ENCODE results near the gene ABCA5. TPM values are rescaled to one million over a fixed set of nuclear protein-coding genes. Genes with fewer than 3 reads are reported as not detected.
A peak's percentile ranks its signal among the peaks of the same experiment; 100 is the strongest.

Gene ABCA5
- total RNA-seq, 2 donors from 2014 or later: 2.7 to 2.8 TPM

DNA sequence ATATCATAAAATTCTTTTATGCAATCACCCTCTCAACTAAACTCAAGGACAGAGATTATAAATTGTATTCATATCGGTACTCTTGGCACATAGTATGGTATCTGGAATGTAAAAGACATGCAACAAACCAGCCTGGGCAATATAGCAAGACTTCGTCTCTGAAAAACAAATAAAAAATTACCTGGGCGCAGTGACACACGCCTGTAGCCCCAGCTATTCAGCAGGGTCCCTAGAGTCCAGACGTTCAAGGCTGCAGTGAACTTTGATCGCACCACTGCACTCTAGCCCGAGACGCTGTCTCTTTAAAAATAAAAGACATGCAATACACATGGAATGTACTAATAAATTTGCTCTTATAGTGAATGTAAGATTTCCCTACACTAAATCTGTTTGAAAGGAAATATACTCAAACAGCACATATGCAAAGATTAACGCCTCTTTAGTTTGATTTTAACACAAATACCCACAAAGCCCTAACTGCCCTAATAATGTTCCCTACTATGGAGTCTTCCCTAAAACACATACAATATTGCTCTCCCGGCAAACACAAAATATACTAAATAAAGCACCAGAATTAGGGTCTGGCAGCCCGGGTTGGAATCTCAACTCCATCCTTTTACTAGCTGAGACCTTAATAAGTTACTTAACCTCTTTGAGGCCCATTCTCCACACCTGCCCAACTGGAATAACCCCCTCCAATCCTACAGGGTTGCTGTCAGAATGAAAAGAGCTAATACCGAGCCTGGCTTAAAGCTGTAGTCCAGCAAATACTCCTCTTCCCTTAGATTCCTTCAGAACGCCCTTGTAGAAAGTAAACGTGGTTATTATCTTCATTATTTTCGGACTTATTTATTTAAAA lies 1.2 kb downstream of the ABCA5 start:
- Mint-ChIP-seq H3K27ac (no peak overlapping the region), H3K4me3 (peak overlapping the region; percentile 79), H3K36me3 (ENCODE audit: low read depth) (no peaks in the 10 kb centered on the region), H3K9me3 (peaks cover 18% of the 10 kb centered on the region), H3K4me1 (peaks cover 22% of the 10 kb centered on the region), H3K27me3 (ENCODE audit: insufficient read depth) (peaks cover 27% of the 10 kb centered on the region)
- H3K27me3 ChIP-seq (ENCODE audit: control insufficient read depth, insufficient read depth, low read length, poor library complexity, severe bottlenecking): peaks cover 29% of the 10 kb centered on the region
- H3K27ac ChIP-seq (ENCODE audit: low read depth, low read length): no peak overlapping the region
- peak overlapping the region; percentile 87 for H3K4me3 ChIP-seq (ENCODE audit: low read length)
- TF ChIP-seq, protein P1, sequence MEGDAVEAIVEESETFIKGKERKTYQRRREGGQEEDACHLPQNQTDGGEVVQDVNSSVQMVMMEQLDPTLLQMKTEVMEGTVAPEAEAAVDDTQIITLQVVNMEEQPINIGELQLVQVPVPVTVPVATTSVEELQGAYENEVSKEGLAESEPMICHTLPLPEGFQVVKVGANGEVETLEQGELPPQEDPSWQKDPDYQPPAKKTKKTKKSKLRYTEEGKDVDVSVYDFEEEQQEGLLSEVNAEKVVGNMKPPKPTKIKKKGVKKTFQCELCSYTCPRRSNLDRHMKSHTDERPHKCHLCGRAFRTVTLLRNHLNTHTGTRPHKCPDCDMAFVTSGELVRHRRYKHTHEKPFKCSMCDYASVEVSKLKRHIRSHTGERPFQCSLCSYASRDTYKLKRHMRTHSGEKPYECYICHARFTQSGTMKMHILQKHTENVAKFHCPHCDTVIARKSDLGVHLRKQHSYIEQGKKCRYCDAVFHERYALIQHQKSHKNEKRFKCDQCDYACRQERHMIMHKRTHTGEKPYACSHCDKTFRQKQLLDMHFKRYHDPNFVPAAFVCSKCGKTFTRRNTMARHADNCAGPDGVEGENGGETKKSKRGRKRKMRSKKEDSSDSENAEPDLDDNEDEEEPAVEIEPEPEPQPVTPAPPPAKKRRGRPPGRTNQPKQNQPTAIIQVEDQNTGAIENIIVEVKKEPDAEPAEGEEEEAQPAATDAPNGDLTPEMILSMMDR (conservative IDR thresholded peaks at IDR 0.05): no peak
- H3K9me3 ChIP-seq (ENCODE audit: control insufficient read depth, low read length): peaks cover 7% of the 10 kb centered on the region
- DNase-seq: no peak
- no peaks in the 10 kb centered on the region for H3K36me3 ChIP-seq (ENCODE audit: control insufficient read depth, insufficient read depth, low read length)
- H3K4me1 ChIP-seq (ENCODE audit: control insufficient read depth, insufficient read depth, low read length): peaks cover 7% of the 10 kb centered on the region
- H3K9ac ChIP-seq (ENCODE audit: extremely low read depth, low read length, poor library complexity, severe bottlenecking): no peak overlapping the region
- WGBS, 2 experiments (ENCODE audit: insufficient coverage in 1 of 2, insufficient read length in 1 of 2): 68 to 84% methylated on average over 6 to 14 of the region's 15 CpGs

DNA sequence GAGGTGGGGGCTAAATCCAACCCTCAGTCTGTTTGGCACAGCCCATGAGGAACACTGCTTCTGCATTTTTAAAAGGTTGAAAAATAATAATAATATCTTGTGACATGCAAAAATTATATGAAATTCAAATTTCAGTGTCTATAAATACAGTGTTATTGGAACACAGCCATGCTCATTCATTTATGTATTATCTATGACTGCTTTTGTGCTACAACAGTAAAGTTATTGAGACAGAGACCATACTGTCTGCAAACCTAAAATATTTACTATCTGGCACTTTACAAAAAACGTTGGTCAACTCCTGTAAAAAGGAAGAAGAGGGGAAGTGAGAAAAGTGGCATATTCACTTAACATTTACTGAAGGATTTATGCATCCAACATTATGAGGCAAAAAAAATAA lies 3.1 kb downstream of the ABCA5 start:
- Histone ChIP-seq H3K4me1 (ENCODE audit: control insufficient read depth, insufficient read depth, low read length) (peaks cover 9% of the 10 kb centered on the region), H3K27ac (ENCODE audit: low read depth, low read length) (no peak overlapping the region), H3K36me3 (ENCODE audit: control insufficient read depth, insufficient read depth, low read length) (no peaks in the 10 kb centered on the region), H3K9me3 (ENCODE audit: control insufficient read depth, low read length) (peaks cover 7% of the 10 kb centered on the region), H3K9ac (ENCODE audit: extremely low read depth, low read length, poor library complexity, severe bottlenecking) (no peak overlapping the region), H3K27me3 (ENCODE audit: control insufficient read depth, insufficient read depth, low read length, poor library complexity, severe bottlenecking) (peaks cover 29% of the 10 kb centered on the region), H3K4me3 (ENCODE audit: low read length) (no peak overlapping the region)
- Mint-ChIP-seq H3K9me3 (peaks cover 14% of the 10 kb centered on the region), H3K27ac (no peak overlapping the region), H3K27me3 (ENCODE audit: insufficient read depth) (peaks cover 27% of the 10 kb centered on the region), H3K4me1 (peaks cover 26% of the 10 kb centered on the region), H3K36me3 (ENCODE audit: low read depth) (no peaks in the 10 kb centered on the region), H3K4me3 (no peak overlapping the region)
- DNase-seq: no peak
- TF ChIP-seq, protein P1 (conservative IDR thresholded peaks at IDR 0.05): no peak
- 86% methylated on average over 1 of the region's 1 CpG; no CpG with 5 or more reads in 1 of the 2 experiments for WGBS, 2 experiments (ENCODE audit: insufficient coverage in 1 of 2, insufficient read length in 1 of 2)

DNA sequence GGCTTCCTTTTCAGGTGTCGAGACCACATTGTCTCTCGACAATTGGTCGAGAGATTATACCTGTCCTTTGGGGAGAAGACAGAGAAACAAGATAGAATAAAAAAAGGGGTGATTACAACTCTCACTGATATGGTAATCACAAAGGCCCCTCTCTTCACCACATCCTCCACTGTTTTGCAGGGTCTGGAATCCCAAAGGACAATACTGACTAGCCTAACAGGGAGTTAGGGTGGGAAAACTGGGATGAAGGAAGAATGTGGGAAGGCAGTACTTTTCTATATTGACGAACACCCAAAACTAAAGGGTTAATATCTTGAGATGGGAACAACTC lies 6.1 kb downstream of the ABCA5 start:
- H3K9ac ChIP-seq (ENCODE audit: extremely low read depth, low read length, poor library complexity, severe bottlenecking): no peak overlapping the region
- H3K27me3 ChIP-seq (ENCODE audit: control insufficient read depth, insufficient read depth, low read length, poor library complexity, severe bottlenecking): peaks cover 23% of the 10 kb centered on the region
- H3K27ac ChIP-seq (ENCODE audit: low read depth, low read length): no peak overlapping the region
- H3K4me1 Mint-ChIP-seq: peaks cover 21% of the 10 kb centered on the region
- H3K36me3 ChIP-seq (ENCODE audit: control insufficient read depth, insufficient read depth, low read length): no peaks in the 10 kb centered on the region
- H3K27me3 Mint-ChIP-seq (ENCODE audit: insufficient read depth): peaks cover 20% of the 10 kb centered on the region
- H3K4me3 Mint-ChIP-seq: no peak overlapping the region
- 89 to 94% methylated on average over 1 to 4 of the region's 4 CpGs for WGBS, 2 experiments (ENCODE audit: insufficient coverage in 1 of 2, insufficient read length in 1 of 2)
- no peaks in the 10 kb centered on the region for H3K9me3 Mint-ChIP-seq
- H3K36me3 Mint-ChIP-seq (ENCODE audit: low read depth): no peaks in the 10 kb centered on the region
- TF ChIP-seq, protein P1 (conservative IDR thresholded peaks at IDR 0.05): no peak
- peaks cover 9% of the 10 kb centered on the region for H3K4me1 ChIP-seq (ENCODE audit: control insufficient read depth, insufficient read depth, low read length)
- DNase-seq: no peak
- H3K27ac Mint-ChIP-seq: no peak overlapping the region
- no peaks in the 10 kb centered on the region for H3K9me3 ChIP-seq (ENCODE audit: control insufficient read depth, low read length)
- peak overlapping the region; percentile 14 for H3K4me3 ChIP-seq (ENCODE audit: low read length)

All from endodermal cell (in vitro differentiated cells).